ENCODE measurements around the gene TMEM179.

TMEM179 gene

GRCh38 chr14:104554608-104555429 lies 49.8 kb downstream of the TMEM179 start:
- no peak for DNase-seq (ENCODE audit: low read depth)

GRCh38 chr14:104554088-104554607 lies 50.4 kb downstream of the TMEM179 start:
- DNase-seq (ENCODE audit: low read depth), result no peak

- no peak for DNase-seq (ENCODE audit: low read depth)
Measured at GRCh38 chr14:104553166-104554087, 51.1 kb downstream of the TMEM179 start.

GRCh38 chr14:104552738-104553125 lies 51.8 kb downstream of the TMEM179 start:
- no peak for DNase-seq (ENCODE audit: low read depth)

- no peak for DNase-seq (ENCODE audit: low read depth)
Measured at GRCh38 chr14:104551851-104552737, 52.5 kb downstream of the TMEM179 start.

GRCh38 chr14:104550861-104551728 lies 53.5 kb downstream of the TMEM179 start:
- no peak for DNase-seq (ENCODE audit: low read depth)

GRCh38 chr14:104550340-104550860 lies 54.2 kb downstream of the TMEM179 start:
- no peak for DNase-seq (ENCODE audit: low read depth)

GRCh38 chr14:104549536-104550339 lies 54.8 kb downstream of the TMEM179 start:
- no peak for DNase-seq (ENCODE audit: low read depth)

- no peak for DNase-seq (ENCODE audit: low read depth)
Measured at GRCh38 chr14:104548802-104549535, 55.6 kb downstream of the TMEM179 start.

- no peak for DNase-seq (ENCODE audit: low read depth)
Measured at GRCh38 chr14:104547998-104548700, 56.4 kb downstream of the TMEM179 start.

GRCh38 chr14:104547310-104547997 lies 57.1 kb downstream of the TMEM179 start:
- DNase-seq (ENCODE audit: low read depth), result no peak

- no peak for DNase-seq (ENCODE audit: low read depth)
Measured at GRCh38 chr14:104546591-104547309, 57.8 kb downstream of the TMEM179 start.

- no peak for DNase-seq (ENCODE audit: low read depth)
Measured at GRCh38 chr14:104545942-104546501, 58.5 kb downstream of the TMEM179 start.

GRCh38 chr14:104545151-104545941 lies 59.2 kb downstream of the TMEM179 start:
- DNase-seq (ENCODE audit: low read depth), result no peak

- no peak for DNase-seq (ENCODE audit: low read depth)
Measured at GRCh38 chr14:104544362-104544961, 60.1 kb downstream of the TMEM179 start.

All from HS-5 (cell line).